ENCODE results near the gene DISC1. TPM values are rescaled to one million over a fixed set of nuclear protein-coding genes. Genes with fewer than 3 reads are reported as not detected.

DISC1 gene
- polyA plus RNA-seq, 3 donors = 5.5 to 14.7 (median 5.8) TPM

DNA sequence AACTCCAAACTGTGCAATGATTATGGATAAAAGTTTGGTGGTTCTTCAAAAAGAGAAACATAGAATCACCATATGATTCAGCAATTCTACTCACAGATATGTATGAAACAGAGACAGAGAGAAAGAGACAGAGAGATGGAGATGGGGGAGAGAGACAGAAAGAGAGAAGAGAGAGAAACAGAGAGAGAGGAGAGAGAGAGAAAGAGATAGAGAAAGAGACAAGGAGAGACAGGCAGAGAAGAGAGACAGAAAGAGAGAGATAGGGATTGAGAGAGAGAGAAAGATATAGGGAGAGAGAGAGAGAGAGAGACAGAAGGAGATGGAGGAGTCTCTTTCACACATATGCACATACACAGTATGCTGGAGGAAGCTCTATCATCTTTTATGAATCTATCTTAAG, 87.8 kb downstream of the DISC1 start:
- Histone ChIP-seq H3K27ac (ENCODE audit: low read depth in 1 of 2, low read length in 2 of 2) (no peak overlapping the region), H3K4me2 (replicated peaks; ENCODE audit: extremely low read depth, low read length, poor library complexity, severe bottlenecking) (no peak overlapping the region), H3K27me3 (ENCODE audit: control insufficient read depth in 2 of 2, insufficient read depth in 2 of 2, low read length in 2 of 2) (no peaks in the 10 kb centered on the region), H3K79me2 (ENCODE audit: insufficient read depth, low read length) (peaks cover 9% of the 10 kb centered on the region), H3K4me3 (replicated peaks in 1 of 3; ENCODE audit: low read depth in 2 of 3, low read length in 3 of 3) (no peak overlapping the region), H4K20me1 (ENCODE audit: insufficient read depth, low read length) (peaks cover 32% of the 10 kb centered on the region), H2AFZ (ENCODE audit: insufficient read depth, low read depth, low read length, poor library complexity, severe bottlenecking) (no peak overlapping the region), H3K9ac (ENCODE audit: insufficient read depth, low read length, poor library complexity, severe bottlenecking) (no peak overlapping the region), H3K4me1 (ENCODE audit: control insufficient read depth in 1 of 2, insufficient read depth in 2 of 2, low read length in 2 of 2) (no peaks in the 10 kb centered on the region), H3K36me3 (replicated peaks in 1 of 2; ENCODE audit: control insufficient read depth in 1 of 2, insufficient read depth in 2 of 2, low read length in 2 of 2) (peaks cover 11 to 65% of the 10 kb centered on the region in 2 donors), H3K9me3 (replicated peaks in 1 of 2; ENCODE audit: control insufficient read depth in 1 of 2, insufficient read depth in 1 of 2, low read length in 2 of 2) (no peaks in the 10 kb centered on the region)
- peaks cover 0 to 1% (median 0%) of the 10 kb centered on the region in 3 donors for H3K27me3 Mint-ChIP-seq (ENCODE audit: low read depth in 3 of 3)
- intact Hi-C loops (cut with micrococcal nuclease) = no loop called here
- H3K4me1 Mint-ChIP-seq = no peaks in the 10 kb centered on the region
- DNase-seq = no peak
- TF ChIP-seq, protein P1, sequence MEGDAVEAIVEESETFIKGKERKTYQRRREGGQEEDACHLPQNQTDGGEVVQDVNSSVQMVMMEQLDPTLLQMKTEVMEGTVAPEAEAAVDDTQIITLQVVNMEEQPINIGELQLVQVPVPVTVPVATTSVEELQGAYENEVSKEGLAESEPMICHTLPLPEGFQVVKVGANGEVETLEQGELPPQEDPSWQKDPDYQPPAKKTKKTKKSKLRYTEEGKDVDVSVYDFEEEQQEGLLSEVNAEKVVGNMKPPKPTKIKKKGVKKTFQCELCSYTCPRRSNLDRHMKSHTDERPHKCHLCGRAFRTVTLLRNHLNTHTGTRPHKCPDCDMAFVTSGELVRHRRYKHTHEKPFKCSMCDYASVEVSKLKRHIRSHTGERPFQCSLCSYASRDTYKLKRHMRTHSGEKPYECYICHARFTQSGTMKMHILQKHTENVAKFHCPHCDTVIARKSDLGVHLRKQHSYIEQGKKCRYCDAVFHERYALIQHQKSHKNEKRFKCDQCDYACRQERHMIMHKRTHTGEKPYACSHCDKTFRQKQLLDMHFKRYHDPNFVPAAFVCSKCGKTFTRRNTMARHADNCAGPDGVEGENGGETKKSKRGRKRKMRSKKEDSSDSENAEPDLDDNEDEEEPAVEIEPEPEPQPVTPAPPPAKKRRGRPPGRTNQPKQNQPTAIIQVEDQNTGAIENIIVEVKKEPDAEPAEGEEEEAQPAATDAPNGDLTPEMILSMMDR (IDR thresholded peaks at IDR 0.05) = no peak
- H3K4me3 Mint-ChIP-seq = no peak overlapping the region
- H3K27ac Mint-ChIP-seq = peak overlapping the region in 1 of 7 donors; percentile 33
- no peaks in the 10 kb centered on the region for H3K9me3 Mint-ChIP-seq
- H3K36me3 Mint-ChIP-seq = peaks cover 54 to 63% of the 10 kb centered on the region in 2 donors

DNA sequence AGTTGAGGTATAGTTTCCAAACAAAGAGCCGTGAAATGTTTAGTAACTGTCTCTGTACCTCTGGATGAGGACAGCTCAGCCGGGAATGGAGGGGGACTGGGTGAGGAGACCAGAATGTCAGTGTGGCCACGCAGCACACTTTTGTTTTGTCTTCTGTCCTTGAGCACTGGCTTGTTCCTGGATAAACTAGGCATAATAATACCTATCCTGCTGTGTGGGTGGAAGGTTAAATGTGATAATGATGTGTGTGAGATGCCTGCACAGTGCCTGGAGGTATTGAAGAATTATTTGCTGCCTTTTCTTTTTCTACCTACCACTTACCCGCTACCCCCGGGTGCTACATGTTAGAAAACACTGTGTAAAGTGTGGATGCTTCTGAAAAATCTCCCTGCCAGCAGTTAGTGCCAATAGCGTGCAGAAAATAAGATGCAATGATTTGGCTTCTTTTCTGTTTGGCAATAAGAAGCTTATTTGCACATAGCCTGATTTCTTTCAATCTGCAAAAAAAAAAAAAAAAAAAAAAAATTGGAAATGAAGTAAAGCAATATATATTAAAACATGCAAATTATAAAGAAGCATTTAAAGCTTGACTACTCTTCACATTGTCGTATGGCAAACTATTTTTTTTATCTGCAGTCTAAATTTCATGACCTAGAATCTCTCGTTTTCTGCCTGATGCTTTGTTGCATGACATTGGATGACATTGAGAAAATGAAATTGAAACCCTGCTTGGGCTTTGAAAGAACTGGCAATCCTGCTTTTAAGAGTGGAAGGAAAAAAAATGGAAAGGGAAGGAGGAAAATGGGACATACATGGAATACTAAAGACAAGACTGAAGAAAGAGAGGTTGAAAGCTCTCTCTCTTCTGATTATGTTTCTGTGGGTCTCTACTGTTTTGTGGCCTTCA, 89.5 kb downstream of the DISC1 start:
- Histone ChIP-seq H3K4me1 (ENCODE audit: control insufficient read depth in 1 of 2, insufficient read depth in 2 of 2, low read length in 2 of 2) (no peaks in the 10 kb centered on the region), H4K20me1 (ENCODE audit: insufficient read depth, low read length) (peaks cover 32% of the 10 kb centered on the region), H3K9ac (ENCODE audit: insufficient read depth, low read length, poor library complexity, severe bottlenecking) (no peak overlapping the region), H3K79me2 (ENCODE audit: insufficient read depth, low read length) (peaks cover 9% of the 10 kb centered on the region), H3K4me2 (replicated peaks; ENCODE audit: extremely low read depth, low read length, poor library complexity, severe bottlenecking) (no peak overlapping the region), H3K27ac (ENCODE audit: low read depth in 1 of 2, low read length in 2 of 2) (no peak overlapping the region), H2AFZ (ENCODE audit: insufficient read depth, low read depth, low read length, poor library complexity, severe bottlenecking) (no peak overlapping the region), H3K36me3 (replicated peaks in 1 of 2; ENCODE audit: control insufficient read depth in 1 of 2, insufficient read depth in 2 of 2, low read length in 2 of 2) (peaks cover 7 to 69% of the 10 kb centered on the region in 2 donors), H3K9me3 (replicated peaks in 1 of 2; ENCODE audit: control insufficient read depth in 1 of 2, insufficient read depth in 1 of 2, low read length in 2 of 2) (no peaks in the 10 kb centered on the region), H3K4me3 (replicated peaks in 1 of 3; ENCODE audit: low read depth in 2 of 3, low read length in 3 of 3) (no peak overlapping the region), H3K27me3 (ENCODE audit: control insufficient read depth in 2 of 2, insufficient read depth in 2 of 2, low read length in 2 of 2) (no peaks in the 10 kb centered on the region)
- TF ChIP-seq, protein P1 (IDR thresholded peaks at IDR 0.05) = no peak
- Mint-ChIP-seq H3K4me3 (no peak overlapping the region), H3K9me3 (no peaks in the 10 kb centered on the region), H3K27ac (no peak overlapping the region), H3K36me3 (peaks cover 53 to 59% of the 10 kb centered on the region in 2 donors), H3K4me1 (no peaks in the 10 kb centered on the region), H3K27me3 (ENCODE audit: low read depth in 3 of 3) (peaks cover 0 to 1% (median 0%) of the 10 kb centered on the region in 3 donors)
- no peak for DNase-seq
- WGBS (ENCODE audit: insufficient coverage) = 100% methylated on average over 2 of the region's 8 CpGs
- intact Hi-C loops (cut with micrococcal nuclease) = no loop called here

Measured in CD14-positive monocyte (primary cell).